ENCODE measurements around the gene TTLL11.

TTLL11 gene

GRCh38 chr9:121830441-121831140 is 262.5 kb downstream of the TTLL11 start:
- DNase-seq (ENCODE audit: low spot score), result no peak

GRCh38 chr9:121827251-121827967 is 265.7 kb downstream of the TTLL11 start:
- no peak for DNase-seq (ENCODE audit: low spot score)

GRCh38 chr9:121826711-121827110 is 266.4 kb downstream of the TTLL11 start:
- no peak for DNase-seq (ENCODE audit: low spot score)

GRCh38 chr9:121825031-121825691 is 267.9 kb downstream of the TTLL11 start:
- no peak for DNase-seq (ENCODE audit: low spot score)

- no peak for DNase-seq (ENCODE audit: low spot score)
Measured at GRCh38 chr9:121824651-121825030, 268.5 kb downstream of the TTLL11 start.

GRCh38 chr9:121823451-121824169 is 269.5 kb downstream of the TTLL11 start:
- DNase-seq (ENCODE audit: low spot score), result no peak

- no peak for DNase-seq (ENCODE audit: low spot score)
Measured at GRCh38 chr9:121822093-121823085, 270.7 kb downstream of the TTLL11 start.

GRCh38 chr9:121821326-121821725 is 271.8 kb downstream of the TTLL11 start:
- no peak for DNase-seq (ENCODE audit: low spot score)

GRCh38 chr9:121820286-121821005 is 272.7 kb downstream of the TTLL11 start:
- DNase-seq (ENCODE audit: low spot score), result no peak

GRCh38 chr9:121819428-121820231 is 273.5 kb downstream of the TTLL11 start:
- no peak for DNase-seq (ENCODE audit: low spot score)

- no peak for DNase-seq (ENCODE audit: low spot score)
Measured at GRCh38 chr9:121818841-121819427, 274.2 kb downstream of the TTLL11 start.

- DNase-seq (ENCODE audit: low spot score), result no peak
Measured at GRCh38 chr9:121818016-121818661, 275.0 kb downstream of the TTLL11 start.

GRCh38 chr9:121817476-121817875 is 275.6 kb downstream of the TTLL11 start:
- no peak for DNase-seq (ENCODE audit: low spot score)

GRCh38 chr9:121816845-121817450 is 276.2 kb downstream of the TTLL11 start:
- no peak for DNase-seq (ENCODE audit: low spot score)

GRCh38 chr9:121816449-121816817 is 276.7 kb downstream of the TTLL11 start:
- DNase-seq (ENCODE audit: low spot score), result no peak

- DNase-seq (ENCODE audit: low spot score), result no peak
Measured at GRCh38 chr9:121815546-121816448, 277.3 kb downstream of the TTLL11 start.

- DNase-seq (ENCODE audit: low spot score), result no peak
Measured at GRCh38 chr9:121815084-121815483, 278.0 kb downstream of the TTLL11 start.

Measured in LoVo (cell line).